T-cell (primary cell): ENCODE data around the gene NOTCH1. TPM values are rescaled to one million over a fixed set of nuclear protein-coding genes. Genes with fewer than 3 reads are reported as not detected.

Experiments used
- ATAC-seq, 4 experiments: fragments of 200-7000 bp in 3 of 4; fragments of 150-1000 bp in 1 of 4; cut with Tn5 transposase; replicated peaks in 1 of 4; 1 replicate in 3 of 4; 2 replicates in 1 of 4; pipeline ENCODE4 v1.10.0; 2021; ENCODE audit warnings: moderate library complexity in 3 of 4, mild to moderate bottlenecking in 2 of 4, moderate number of reproducible peaks in 1 of 4
- CTCF ChIA-PET, 2 donors: fragments of 300-600 bp; sonication (Branson Sonifier 250); formaldehyde crosslinking; loops; one replicate each; lab custom pipeline; 2022; ENCODE audit warnings: antibody characterized with exemption in 2 of 2; lab: Charles Lee
- POLR2A ChIA-PET, 2 donors: fragments of 300-600 bp; sonication (Branson Sonifier 250); formaldehyde crosslinking; loops; one replicate each; lab custom pipeline; 2022; ENCODE audit warnings: antibody characterized with exemption in 2 of 2; lab: Charles Lee
- DNase-seq, 35 experiments: peaks; one replicate each; pipeline versions ENCODE4 v3.0.0 to v3.0.0-alpha.2; 2013 to 2023
- H3K27ac ChIP-seq: one replicate; pipeline ENCODE4 v1.5.1; 2013; ENCODE audit warnings: low read length
- H3K27me3 ChIP-seq, 2 experiments: replicated peaks in 1 of 2; 1 replicate in 1 of 2; 2 replicates in 1 of 2; pipeline versions ENCODE4 v1.6.1 to v1.7.0; 2013; ENCODE audit warnings: low read length in 1 of 2, mixed read lengths in 1 of 2; ENCODE audit not compliant: control insufficient read depth in 2 of 2, insufficient read depth in 2 of 2; ENCODE audit errors: extremely low read depth in 1 of 2
- H3K36me3 ChIP-seq, 2 donors: 1 replicate in 1 of 2; 2 replicates in 1 of 2; pipeline versions ENCODE4 v1.6.1 to v1.7.0; 2013; ENCODE audit warnings: low read length in 1 of 2; ENCODE audit not compliant: control insufficient read depth in 2 of 2, insufficient read depth in 1 of 2; ENCODE audit errors: extremely low read depth in 1 of 2
- H3K4me1 ChIP-seq, 2 experiments: 1 replicate in 1 of 2; 2 replicates in 1 of 2; pipeline versions ENCODE4 v1.6.1 to v1.7.0; 2013; ENCODE audit warnings: low read length in 2 of 2, mixed read lengths in 1 of 2; ENCODE audit not compliant: insufficient read depth in 2 of 2, control insufficient read depth in 1 of 2; ENCODE audit errors: extremely low read depth in 1 of 2
- H3K4me3 ChIP-seq, 2 donors: 1 replicate in 1 of 2; 2 replicates in 1 of 2; pipeline versions ENCODE4 v1.5.1 to v1.7.0; 2013; ENCODE audit warnings: mild to moderate bottlenecking in 2 of 2, low read length in 1 of 2, moderate library complexity in 1 of 2; ENCODE audit not compliant: control insufficient read depth in 1 of 2; ENCODE audit errors: extremely low read depth in 1 of 2
- H3K9me3 ChIP-seq: 2 replicates; pipeline ENCODE4 v1.7.0; 2013
- H3K27ac Mint-ChIP-seq, 2 donors: one replicate each; pipeline ENCODE4 v1.8.0; 2020 to 2021; ENCODE audit warnings: mild to moderate bottlenecking in 2 of 2, mixed read lengths in 2 of 2
- H3K27me3 Mint-ChIP-seq, 2 donors: one replicate each; pipeline ENCODE4 v1.8.0; 2021 to 2022; ENCODE audit warnings: mixed read lengths in 2 of 2
- H3K36me3 Mint-ChIP-seq: one replicate; pipeline ENCODE4 v1.8.0; 2021; ENCODE audit warnings: mixed read lengths
- H3K4me1 Mint-ChIP-seq, 3 donors: one replicate each; pipeline ENCODE4 v1.8.0; 2020 to 2022; ENCODE audit warnings: mixed read lengths in 3 of 3, mild to moderate bottlenecking in 1 of 3
- H3K4me3 Mint-ChIP-seq, 3 donors: one replicate each; pipeline ENCODE4 v1.8.0; 2020 to 2022; ENCODE audit warnings: mild to moderate bottlenecking in 3 of 3, mixed read lengths in 3 of 3, moderate library complexity in 3 of 3
- H3K9me3 Mint-ChIP-seq, 3 donors: one replicate each; pipeline ENCODE4 v1.8.0; 2020 to 2022; ENCODE audit warnings: mixed read lengths in 3 of 3
- WGBS: methylation state at CpG from one replicate; pipeline ENCODE4 v1.1.5; 2013; ENCODE audit warnings: missing lambda C conversion rate; ENCODE audit not compliant: insufficient coverage; 5-methylcytosine and 5-hydroxymethylcytosine counted together
- total RNA-seq, 35 experiments: library from RNA in 6 of 35; stranded (reverse) in 6 of 35; fragments of 120-200 nt in 1 of 35; gene quantifications; one replicate each; pipeline versions ENCODE4 v1.2.1 to v1.2.4 and lab custom pipeline; 2013 to 2026

The NOTCH1 gene
- total RNA-seq, 5 donors from 2014 or later (not counting 1 experiment from before 2014, with no cell fraction given) = 50.1 to 96.1 (median 84.1) TPM

GRCh38 chr9:136569526-136570148 lies 23.8 kb upstream of the NOTCH1 start:
- no peak overlapping the region for H3K4me3 Mint-ChIP-seq
- Histone ChIP-seq H3K27me3 (no peaks in the 10 kb centered on the region), H3K4me3 (no peak overlapping the region), H3K36me3 (no peaks in the 10 kb centered on the region), H3K4me1 (peaks cover 0 to 22% of the 10 kb centered on the region in 2 experiments), H3K27ac (no peak overlapping the region), H3K9me3 (no peaks in the 10 kb centered on the region)
- H3K27me3 Mint-ChIP-seq = no peaks in the 10 kb centered on the region
- POLR2A ChIA-PET = no interaction called here
- ATAC-seq = no peak
- DNase-seq = no peak
- no peaks in the 10 kb centered on the region for H3K36me3 Mint-ChIP-seq
- peaks cover 0 to 7% (median 0%) of the 10 kb centered on the region in 3 donors for H3K4me1 Mint-ChIP-seq
- CTCF ChIA-PET = no interaction called here
- H3K9me3 Mint-ChIP-seq = no peaks in the 10 kb centered on the region
- 92% methylated on average over 10 of the region's 10 CpGs for WGBS
- no peak overlapping the region for H3K27ac Mint-ChIP-seq

- ChIA-PET CTCF (no interaction called here), POLR2A (no interaction called here)
- DNase-seq (no peak), ATAC-seq (no peak)
- Mint-ChIP-seq H3K4me3 (no peak overlapping the region), H3K36me3 (no peaks in the 10 kb centered on the region), H3K27me3 (no peaks in the 10 kb centered on the region), H3K27ac (no peak overlapping the region), H3K9me3 (no peaks in the 10 kb centered on the region), H3K4me1 (peaks cover 0 to 7% (median 0%) of the 10 kb centered on the region in 3 donors)
- Histone ChIP-seq H3K9me3 (no peaks in the 10 kb centered on the region), H3K36me3 (no peaks in the 10 kb centered on the region), H3K4me1 (peaks cover under 1 to 17% of the 10 kb centered on the region in 2 experiments), H3K27me3 (peaks cover 0 to 11% of the 10 kb centered on the region in 2 experiments), H3K27ac (no peak overlapping the region), H3K4me3 (no peak overlapping the region)
- 86% methylated on average over 20 of the region's 24 CpGs for WGBS
Observed at GRCh38 chr9:136568288-136569081, 22.6 kb upstream of the NOTCH1 start.

GRCh38 chr9:136567651-136568287 lies 21.9 kb upstream of the NOTCH1 start:
- no peaks in the 10 kb centered on the region for H3K27me3 Mint-ChIP-seq
- no peaks in the 10 kb centered on the region for H3K9me3 Mint-ChIP-seq
- Histone ChIP-seq H3K4me3 (no peak overlapping the region), H3K27me3 (peaks cover 0 to 16% of the 10 kb centered on the region in 2 experiments), H3K9me3 (no peaks in the 10 kb centered on the region), H3K36me3 (no peaks in the 10 kb centered on the region), H3K27ac (no peak overlapping the region), H3K4me1 (peaks cover 2 to 18% of the 10 kb centered on the region in 2 experiments)
- DNase-seq (no peak), ATAC-seq (no peak)
- H3K4me1 Mint-ChIP-seq = peaks cover 0 to 3% (median 0%) of the 10 kb centered on the region in 3 donors
- no peaks in the 10 kb centered on the region for H3K36me3 Mint-ChIP-seq
- ChIA-PET CTCF (no interaction called here), POLR2A (no interaction called here)
- WGBS = 81% methylated on average over 24 of the region's 27 CpGs
- no peak overlapping the region for H3K27ac Mint-ChIP-seq
- no peak overlapping the region for H3K4me3 Mint-ChIP-seq

GRCh38 chr9:136566901-136567300 lies 21.1 kb upstream of the NOTCH1 start:
- Mint-ChIP-seq H3K27ac (no peak overlapping the region), H3K9me3 (no peaks in the 10 kb centered on the region), H3K4me1 (no peaks in the 10 kb centered on the region), H3K36me3 (no peaks in the 10 kb centered on the region), H3K4me3 (no peak overlapping the region), H3K27me3 (peaks cover 0 to 2% of the 10 kb centered on the region in 2 donors)
- Histone ChIP-seq H3K27me3 (peaks cover 0 to 20% of the 10 kb centered on the region in 2 experiments), H3K4me3 (no peak overlapping the region), H3K4me1 (peaks cover 2 to 12% of the 10 kb centered on the region in 2 experiments), H3K27ac (no peak overlapping the region), H3K36me3 (no peaks in the 10 kb centered on the region), H3K9me3 (no peaks in the 10 kb centered on the region)
- WGBS = 90% methylated on average over 11 of the region's 14 CpGs
- ATAC-seq = no peak
- no peak for DNase-seq
- ChIA-PET POLR2A (no interaction called here), CTCF (no interaction called here)

GRCh38 chr9:136566553-136566895 lies 20.7 kb upstream of the NOTCH1 start:
- Mint-ChIP-seq H3K27me3 (peaks cover 0 to 2% of the 10 kb centered on the region in 2 donors), H3K4me1 (no peaks in the 10 kb centered on the region), H3K4me3 (no peak overlapping the region), H3K9me3 (no peaks in the 10 kb centered on the region), H3K27ac (no peak overlapping the region), H3K36me3 (no peaks in the 10 kb centered on the region)
- H3K4me3 ChIP-seq = no peak overlapping the region
- peaks cover 2 to 10% of the 10 kb centered on the region in 2 experiments for H3K4me1 ChIP-seq
- peaks cover 0 to 20% of the 10 kb centered on the region in 2 experiments for H3K27me3 ChIP-seq
- DNase-seq (no peak), ATAC-seq (no peak)
- no peaks in the 10 kb centered on the region for H3K9me3 ChIP-seq
- no peaks in the 10 kb centered on the region for H3K36me3 ChIP-seq
- ChIA-PET CTCF (no interaction called here), POLR2A (no interaction called here)
- 93% methylated on average over 18 of the region's 19 CpGs for WGBS
- H3K27ac ChIP-seq = no peak overlapping the region

- Histone ChIP-seq H3K4me1 (peaks cover 2 to 10% of the 10 kb centered on the region in 2 experiments), H3K27me3 (peaks cover 0 to 20% of the 10 kb centered on the region in 2 experiments), H3K9me3 (no peaks in the 10 kb centered on the region), H3K36me3 (no peaks in the 10 kb centered on the region), H3K4me3 (no peak overlapping the region), H3K27ac (no peak overlapping the region)
- no peak for DNase-seq
- WGBS = 90% methylated on average over 4 of the region's 26 CpGs
- Mint-ChIP-seq H3K4me3 (no peak overlapping the region), H3K9me3 (no peaks in the 10 kb centered on the region), H3K36me3 (no peaks in the 10 kb centered on the region), H3K4me1 (no peaks in the 10 kb centered on the region), H3K27me3 (peaks cover 0 to 2% of the 10 kb centered on the region in 2 donors), H3K27ac (no peak overlapping the region)
- ChIA-PET CTCF (no interaction called here), POLR2A (no interaction called here)
- no peak for ATAC-seq
Observed at GRCh38 chr9:136565715-136566552, 20.1 kb upstream of the NOTCH1 start.
